ENCODE measurements around the gene DIAPH2.

The DIAPH2 gene

GRCh38 chrX:96774116-96774515 is 89.5 kb downstream of the DIAPH2 start:
- Histone ChIP-seq H3K79me2 (ENCODE audit: low read length) (no peaks in the 10 kb centered on the region), H3K4me3 (ENCODE audit: low read length) (no peak overlapping the region), H3K27me3 (replicated peaks; ENCODE audit: insufficient read depth, low read length) (no peaks in the 10 kb centered on the region), H2AFZ (ENCODE audit: low read length) (no peak overlapping the region), H3K9me3 (replicated peaks; ENCODE audit: insufficient read depth, low read length) (no peaks in the 10 kb centered on the region), H3K9ac (ENCODE audit: low read length) (no peak overlapping the region), H3K27ac (ENCODE audit: low read length) (no peak overlapping the region), H3K4me2 (ENCODE audit: low read depth, low read length) (no peak overlapping the region), H4K20me1 (ENCODE audit: insufficient read depth, low read length) (no peaks in the 10 kb centered on the region), H3F3A (ENCODE audit: insufficient read depth, low read length) (no peaks in the 10 kb centered on the region), H3K4me1 (ENCODE audit: low read length) (no peaks in the 10 kb centered on the region), H3K36me3 (replicated peaks; ENCODE audit: insufficient read depth, low read length) (no peaks in the 10 kb centered on the region), H3K9me2 (replicated peaks; ENCODE audit: insufficient read depth, low read length) (no peaks in the 10 kb centered on the region)
- DNase-seq: no peak
- TF ChIP-seq EZH2 (optimal IDR thresholded peaks at IDR 0.05; ENCODE audit: low read depth, low read length): no peak
- no peak for TF ChIP-seq EZH2phosphoT487 (IDR thresholded peaks at IDR 0.05; ENCODE audit: low read length)
- TF ChIP-seq CTCF (IDR thresholded peaks at IDR 0.05; ENCODE audit: low read length): no peak

- Histone ChIP-seq H3K4me2 (ENCODE audit: low read depth, low read length) (no peak overlapping the region), H3K9ac (ENCODE audit: low read length) (no peak overlapping the region), H3K9me2 (replicated peaks; ENCODE audit: insufficient read depth, low read length) (no peaks in the 10 kb centered on the region), H3K9me3 (replicated peaks; ENCODE audit: insufficient read depth, low read length) (no peaks in the 10 kb centered on the region), H3K4me3 (ENCODE audit: low read length) (no peak overlapping the region), H3F3A (ENCODE audit: insufficient read depth, low read length) (no peaks in the 10 kb centered on the region), H3K27me3 (replicated peaks; ENCODE audit: insufficient read depth, low read length) (no peaks in the 10 kb centered on the region), H4K20me1 (ENCODE audit: insufficient read depth, low read length) (no peaks in the 10 kb centered on the region), H3K4me1 (ENCODE audit: low read length) (no peaks in the 10 kb centered on the region), H3K36me3 (replicated peaks; ENCODE audit: insufficient read depth, low read length) (no peaks in the 10 kb centered on the region), H3K79me2 (ENCODE audit: low read length) (no peaks in the 10 kb centered on the region), H2AFZ (ENCODE audit: low read length) (no peak overlapping the region), H3K27ac (ENCODE audit: low read length) (no peak overlapping the region)
- DNase-seq: no peak
- TF ChIP-seq EZH2 (optimal IDR thresholded peaks at IDR 0.05; ENCODE audit: low read depth, low read length) (no peak), EZH2phosphoT487 (IDR thresholded peaks at IDR 0.05; ENCODE audit: low read length) (no peak), CTCF (IDR thresholded peaks at IDR 0.05; ENCODE audit: low read length) (no peak)
These were observed 92.3 kb downstream of the DIAPH2 start for GRCh38 chrX:96776966-96777365.

- no peak overlapping the region for H2AFZ ChIP-seq (ENCODE audit: low read length)
- no peaks in the 10 kb centered on the region for H3K79me2 ChIP-seq (ENCODE audit: low read length)
- no peaks in the 10 kb centered on the region for H3K9me2 ChIP-seq (replicated peaks; ENCODE audit: insufficient read depth, low read length)
- no peak overlapping the region for H3K9ac ChIP-seq (ENCODE audit: low read length)
- no peaks in the 10 kb centered on the region for H3K27me3 ChIP-seq (replicated peaks; ENCODE audit: insufficient read depth, low read length)
- H4K20me1 ChIP-seq (ENCODE audit: insufficient read depth, low read length): no peaks in the 10 kb centered on the region
- H3K4me3 ChIP-seq (ENCODE audit: low read length): no peak overlapping the region
- H3K9me3 ChIP-seq (replicated peaks; ENCODE audit: insufficient read depth, low read length): no peaks in the 10 kb centered on the region
- H3K4me2 ChIP-seq (ENCODE audit: low read depth, low read length): no peak overlapping the region
- TF ChIP-seq EZH2 (optimal IDR thresholded peaks at IDR 0.05; ENCODE audit: low read depth, low read length) (no peak), CTCF (IDR thresholded peaks at IDR 0.05; ENCODE audit: low read length) (no peak), EZH2phosphoT487 (IDR thresholded peaks at IDR 0.05; ENCODE audit: low read length) (no peak)
- no peaks in the 10 kb centered on the region for H3K4me1 ChIP-seq (ENCODE audit: low read length)
- H3F3A ChIP-seq (ENCODE audit: insufficient read depth, low read length): no peaks in the 10 kb centered on the region
- DNase-seq: no peak
- H3K27ac ChIP-seq (ENCODE audit: low read length): no peak overlapping the region
- no peaks in the 10 kb centered on the region for H3K36me3 ChIP-seq (replicated peaks; ENCODE audit: insufficient read depth, low read length)
These were observed 106.9 kb downstream of the DIAPH2 start for GRCh38 chrX:96791559-96791958.
